ENCODE results near the gene FEZF2.

FEZF2 gene

DNA sequence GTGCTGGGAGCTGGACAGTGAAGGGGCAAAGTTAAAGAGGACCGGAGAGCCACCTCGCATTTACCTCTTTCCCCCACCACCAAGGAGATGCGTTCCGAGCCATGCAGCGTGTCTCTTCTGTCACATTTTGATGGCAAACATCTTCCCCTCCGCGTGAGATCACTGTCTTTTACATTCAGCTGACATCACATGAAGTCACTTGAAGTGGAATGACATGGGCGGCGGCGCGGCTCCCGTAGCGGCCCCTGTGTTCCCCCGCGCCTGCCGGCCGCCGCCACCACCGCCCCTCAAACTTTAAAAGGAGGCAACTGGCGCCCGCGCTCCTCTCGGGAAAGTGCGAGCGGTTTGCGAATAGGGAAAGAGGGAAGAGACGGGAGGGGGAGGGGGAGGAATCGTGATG, at the start of gene FEZF2:
TSS of gene FEZF2 (minus strand) at position 336 of the 400 bp plus-strand sequence. CDS start 682 bp downstream, outside the sequence.
- no peak for DNase-seq (ENCODE audit: extremely low read depth in 1 of 2, low read depth in 1 of 2)

DNA sequence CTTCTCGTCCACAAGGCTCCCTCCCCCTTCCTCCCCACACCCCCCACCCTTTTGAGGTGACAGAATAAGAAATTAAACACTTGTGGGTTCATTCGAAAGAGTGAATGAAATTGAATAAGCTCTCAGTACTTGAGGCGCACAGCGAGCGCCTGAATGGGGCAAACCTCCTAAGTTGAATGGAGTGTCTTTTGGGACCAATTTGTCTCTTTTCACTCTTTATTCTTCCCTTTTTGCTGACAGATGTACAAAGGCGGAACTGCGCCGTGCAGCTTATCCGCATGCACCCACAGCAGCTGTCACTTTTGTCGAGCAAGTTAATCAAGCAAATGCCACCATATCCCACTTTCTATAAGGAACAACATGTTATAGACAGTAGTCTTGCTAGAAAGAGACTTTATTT, 47.9 kb upstream of the FEZF2 start:
- no peak for DNase-seq (ENCODE audit: extremely low read depth in 1 of 2, low read depth in 1 of 2)

DNA sequence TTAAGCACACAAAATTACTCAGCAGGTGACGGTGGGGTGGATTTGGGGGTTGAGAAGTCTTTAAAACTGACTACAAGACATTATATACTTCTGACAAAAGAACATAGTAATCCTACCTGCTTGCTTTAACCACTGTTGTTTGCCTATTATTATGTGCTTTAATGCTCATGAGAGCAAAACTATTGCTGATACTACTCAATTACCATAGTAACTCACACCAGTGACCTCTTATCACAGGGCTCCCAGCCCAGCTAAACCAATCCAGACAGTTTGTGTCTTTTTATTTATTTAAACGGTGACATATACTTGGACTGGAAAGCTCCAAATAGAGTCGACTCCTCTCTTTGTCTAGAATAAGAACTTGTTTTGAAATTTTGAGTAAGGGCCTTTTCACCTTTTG, 42.8 kb upstream of the FEZF2 start:
- DNase-seq (ENCODE audit: extremely low read depth in 1 of 2, low read depth in 1 of 2) = no peak

DNA sequence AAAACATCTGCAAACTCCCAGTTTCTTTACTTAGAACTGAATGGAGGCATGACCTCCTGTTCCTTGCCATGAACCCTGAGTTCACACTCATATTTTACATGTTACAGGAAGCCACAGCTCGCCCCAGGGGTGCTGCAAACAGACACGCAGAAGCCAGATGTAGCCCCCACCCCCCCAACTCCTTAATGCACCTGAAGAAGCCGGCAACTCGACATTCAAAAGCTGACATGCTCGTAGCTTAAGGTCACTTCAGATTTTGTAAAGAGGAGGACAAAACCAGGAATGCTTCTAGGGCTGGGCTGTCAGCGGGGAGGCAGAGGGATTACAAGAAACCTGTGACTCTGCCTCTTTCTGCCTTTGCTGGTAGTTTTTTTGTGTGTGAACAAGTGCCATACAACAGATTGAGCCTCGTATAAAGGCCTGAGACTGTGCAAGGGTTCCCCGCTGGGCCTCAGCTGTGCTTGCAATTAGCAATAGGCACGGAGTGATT, 42.0 kb upstream of the FEZF2 start:
- DNase-seq (ENCODE audit: extremely low read depth in 1 of 2, low read depth in 1 of 2) = no peak

DNA sequence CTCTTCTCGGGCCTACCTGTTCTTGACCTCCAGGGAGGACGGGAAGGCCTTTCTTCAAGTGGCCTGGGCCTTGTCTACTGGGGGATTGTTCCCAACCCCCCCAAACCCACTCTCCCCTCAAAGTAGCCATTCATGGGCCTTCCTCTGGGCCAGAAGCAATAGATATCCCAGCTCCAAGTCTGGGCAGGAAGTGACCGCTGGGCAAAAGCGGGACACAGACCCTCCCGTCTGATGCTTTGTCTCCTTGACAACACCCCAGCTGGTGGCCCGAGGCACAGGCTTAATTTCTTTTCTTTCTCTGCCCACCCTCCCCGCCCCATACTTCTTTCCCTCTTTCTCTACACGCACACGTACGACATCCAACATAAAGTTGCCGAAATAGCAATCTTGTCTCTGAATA, 41.4 kb upstream of the FEZF2 start:
- DNase-seq (ENCODE audit: extremely low read depth in 1 of 2, low read depth in 1 of 2) = no peak

DNA sequence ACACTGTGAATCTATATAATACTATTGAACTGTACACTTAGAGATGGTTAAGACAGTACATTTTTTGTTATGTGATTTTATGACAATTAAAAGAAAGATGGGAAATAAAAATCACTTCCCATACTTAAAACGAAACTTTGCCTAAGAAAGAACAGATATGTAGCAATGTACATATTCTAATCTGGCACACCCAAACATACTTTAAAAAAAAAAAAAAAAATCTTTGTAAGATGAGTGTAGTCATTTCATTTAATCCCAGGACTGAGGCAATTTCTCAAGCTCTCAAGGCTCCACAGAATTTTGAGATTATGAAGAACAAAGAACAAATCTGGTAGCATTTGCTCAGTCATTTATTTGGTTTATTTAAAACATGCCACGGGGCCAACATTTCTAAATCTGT, 40.3 kb upstream of the FEZF2 start:
- DNase-seq (ENCODE audit: extremely low read depth in 1 of 2, low read depth in 1 of 2) = no peak

DNA sequence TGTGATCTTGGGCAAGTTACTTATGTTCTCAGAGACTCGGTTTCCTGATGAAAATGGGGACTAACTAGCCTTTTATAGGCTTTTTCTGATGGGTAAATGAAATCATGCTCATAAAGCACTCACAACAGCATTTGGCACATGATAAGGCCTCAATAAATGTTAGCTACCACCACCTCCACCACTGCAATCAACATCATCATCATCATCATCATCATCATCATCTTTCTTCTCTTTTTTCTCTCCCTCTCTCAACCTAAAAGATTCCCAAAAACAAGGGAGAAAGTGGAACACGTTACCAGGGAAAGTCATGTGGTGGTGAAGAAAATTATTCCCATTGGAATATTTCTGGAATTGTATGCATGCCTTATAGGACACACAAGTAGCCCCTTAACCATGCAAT, 33.6 kb upstream of the FEZF2 start:
- no peak for DNase-seq (ENCODE audit: extremely low read depth in 1 of 2, low read depth in 1 of 2)

DNA sequence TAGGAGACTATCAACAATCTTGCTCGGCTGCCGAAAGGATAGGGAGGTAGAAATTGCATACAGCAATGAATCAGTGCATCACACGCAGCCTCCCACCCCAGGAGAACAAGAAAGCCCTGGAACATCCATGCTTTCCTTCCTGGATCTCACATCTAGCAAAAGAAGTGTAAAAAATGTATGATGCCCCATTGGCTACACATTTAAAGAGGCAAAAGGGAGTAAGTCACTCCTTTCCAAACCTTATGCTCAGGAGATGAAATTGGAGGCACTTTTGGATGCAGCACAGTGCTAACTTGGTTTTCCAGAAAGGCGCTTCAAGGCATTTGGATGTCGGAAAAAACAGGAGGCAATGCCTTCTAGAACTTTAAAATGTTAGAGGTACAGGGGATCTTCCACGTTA, 32.2 kb upstream of the FEZF2 start:
- DNase-seq (ENCODE audit: extremely low read depth in 1 of 2, low read depth in 1 of 2) = no peak

DNA sequence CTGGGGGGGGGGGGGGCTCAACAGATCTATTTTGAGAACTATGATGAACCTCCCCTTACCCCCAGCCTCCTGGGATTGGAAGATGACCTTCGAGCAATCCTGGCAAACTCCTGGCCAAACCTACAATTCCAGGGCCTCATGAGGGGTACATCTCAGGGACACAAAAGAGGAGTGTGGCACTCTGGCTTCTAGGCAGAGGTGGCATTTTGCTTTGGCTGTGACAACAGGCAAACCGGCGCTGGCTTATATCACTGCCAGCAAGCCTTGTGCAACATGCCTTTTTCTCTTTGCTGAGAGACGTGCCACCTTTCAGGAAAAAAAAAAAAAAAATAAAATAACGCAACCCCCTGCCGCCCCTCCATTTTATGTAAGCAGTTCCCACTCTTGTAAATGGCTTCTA, 31.8 kb upstream of the FEZF2 start:
- DNase-seq (ENCODE audit: extremely low read depth in 1 of 2, low read depth in 1 of 2) = no peak

DNA sequence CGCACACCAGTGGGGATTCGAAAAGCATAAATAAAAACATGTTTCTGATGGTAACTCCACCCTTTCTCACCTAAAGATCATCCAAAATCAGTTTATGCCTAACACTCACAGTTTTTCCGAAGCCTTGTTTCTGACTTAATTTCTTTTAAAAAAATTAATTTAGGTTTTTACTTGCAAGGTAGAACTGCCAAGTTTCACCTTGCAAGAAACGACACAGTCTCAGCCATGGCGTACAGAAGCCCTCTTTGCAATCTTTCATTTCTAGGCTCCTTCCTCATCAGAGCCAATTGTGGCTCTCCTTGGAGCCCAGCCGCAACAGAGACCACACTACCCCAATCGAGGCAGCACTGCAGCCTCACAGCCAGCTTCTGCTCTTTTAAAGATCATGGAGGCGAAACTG, 31.0 kb upstream of the FEZF2 start:
- no peak for DNase-seq (ENCODE audit: extremely low read depth in 1 of 2, low read depth in 1 of 2)

DNA sequence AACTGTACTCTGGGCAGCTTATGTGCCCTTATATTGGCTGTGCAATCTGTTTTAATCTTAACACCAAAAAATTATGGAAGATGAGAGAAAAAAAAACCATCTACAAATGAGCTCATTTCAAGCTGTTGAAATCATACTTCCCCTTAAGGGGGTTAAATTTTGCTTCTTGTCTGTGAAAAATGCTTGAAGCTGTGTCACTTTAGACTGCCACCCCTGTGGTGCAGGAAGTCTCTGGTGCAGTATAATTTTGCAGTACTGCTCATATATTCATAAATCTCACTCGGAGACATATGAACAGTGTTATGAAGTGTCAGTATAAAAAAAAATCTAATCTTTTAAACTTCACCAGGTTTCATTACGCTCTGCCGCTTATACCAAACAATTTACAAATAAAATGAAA, 30.4 kb upstream of the FEZF2 start:
- DNase-seq (ENCODE audit: extremely low read depth in 1 of 2, low read depth in 1 of 2) = no peak

DNA sequence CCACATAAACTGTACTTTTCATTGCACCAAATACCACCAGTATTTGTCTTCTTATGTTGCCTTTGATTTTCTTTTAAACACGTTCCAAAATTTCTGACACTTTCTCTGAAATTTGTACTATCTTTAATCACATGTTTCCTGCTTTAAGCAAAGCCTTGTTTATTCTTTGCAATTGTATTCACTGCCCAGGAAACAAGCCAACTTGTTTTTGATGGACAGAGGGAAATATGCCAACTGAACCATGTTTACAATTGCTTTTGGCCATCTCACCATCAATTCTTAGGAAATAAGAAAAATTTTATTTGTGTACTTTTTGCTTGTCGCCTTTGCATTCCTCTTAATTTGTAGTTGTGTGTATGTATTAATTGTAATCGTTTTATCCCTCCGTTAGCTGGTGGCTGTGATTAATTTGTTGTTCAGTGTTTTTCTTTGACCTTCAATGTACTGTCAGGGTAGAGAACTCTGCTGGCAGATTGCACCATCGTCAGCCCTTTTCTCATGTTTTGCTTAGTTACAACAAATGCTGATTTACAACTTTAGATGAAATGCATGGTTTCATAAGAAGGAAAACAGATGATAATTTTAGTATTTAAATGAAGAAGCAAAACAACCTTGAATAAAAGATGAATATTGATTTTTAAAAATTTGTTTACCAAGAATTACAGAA, 19.4 kb upstream of the FEZF2 start:
- no peak for DNase-seq (ENCODE audit: extremely low read depth in 1 of 2, low read depth in 1 of 2)

DNA sequence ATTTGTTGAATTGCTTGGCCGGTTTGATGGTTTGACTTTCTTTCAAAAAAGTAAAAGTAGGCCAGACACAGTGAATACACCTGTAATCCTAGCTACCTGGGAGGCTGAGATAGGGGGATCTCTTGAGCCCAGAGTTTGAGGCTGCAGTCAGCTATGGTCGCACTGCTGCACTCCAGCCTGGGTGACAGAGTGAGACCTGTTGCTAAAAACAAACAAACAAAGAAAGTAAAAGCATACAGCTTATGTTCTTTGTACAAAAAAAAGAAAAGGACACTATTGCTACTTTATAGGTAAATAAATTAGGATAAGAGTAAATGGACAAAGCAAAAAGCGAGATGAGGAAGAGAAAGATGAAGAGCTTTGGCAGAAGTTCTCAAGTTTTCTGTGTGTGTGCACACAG, 13.9 kb upstream of the FEZF2 start:
- no peak for DNase-seq (ENCODE audit: extremely low read depth in 1 of 2, low read depth in 1 of 2)

DNA sequence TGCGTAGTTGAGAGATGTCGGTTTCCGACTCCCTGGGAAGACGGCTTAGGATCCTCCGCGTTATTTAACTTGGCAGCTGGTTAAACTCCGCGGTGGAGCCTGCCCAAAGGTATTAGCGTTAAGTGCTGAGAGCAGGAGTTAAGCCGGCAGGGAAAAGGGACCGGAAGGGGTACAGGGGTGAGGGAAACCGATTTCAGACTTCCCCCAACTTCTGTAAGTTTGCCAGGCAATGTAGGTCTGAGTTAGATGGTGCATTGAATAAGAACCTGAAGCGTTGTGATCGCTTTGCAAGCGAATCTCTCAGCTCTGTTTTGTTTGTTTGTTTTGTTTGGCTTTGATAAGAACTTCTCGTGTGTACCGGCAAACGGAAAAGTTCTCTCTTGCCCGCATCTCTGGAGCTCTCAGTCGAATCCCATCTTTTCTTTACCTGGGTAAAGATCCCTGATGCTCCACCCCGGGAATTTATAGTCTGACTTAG, 6.0 kb upstream of the FEZF2 start:
- no peak for DNase-seq (ENCODE audit: extremely low read depth in 1 of 2, low read depth in 1 of 2)

DNA sequence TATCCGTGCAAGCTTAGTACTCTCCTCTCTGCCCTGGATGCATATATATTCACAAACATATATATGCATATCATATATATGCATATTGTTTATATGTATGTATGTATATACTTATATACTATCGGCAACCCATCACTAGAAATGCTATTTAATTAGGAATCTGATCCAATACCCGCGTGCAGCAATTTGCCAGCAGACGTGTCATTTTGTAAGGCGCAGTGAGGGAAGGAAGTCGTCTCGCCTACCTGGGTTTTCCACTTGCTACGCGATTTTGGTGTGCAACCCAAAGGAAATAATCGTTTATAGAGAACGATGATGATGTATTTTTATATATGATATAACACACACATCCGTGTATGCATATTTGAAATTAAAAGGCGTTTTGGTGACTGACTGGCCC, 5.6 kb upstream of the FEZF2 start:
- no peak for DNase-seq (ENCODE audit: extremely low read depth in 1 of 2, low read depth in 1 of 2)

DNA sequence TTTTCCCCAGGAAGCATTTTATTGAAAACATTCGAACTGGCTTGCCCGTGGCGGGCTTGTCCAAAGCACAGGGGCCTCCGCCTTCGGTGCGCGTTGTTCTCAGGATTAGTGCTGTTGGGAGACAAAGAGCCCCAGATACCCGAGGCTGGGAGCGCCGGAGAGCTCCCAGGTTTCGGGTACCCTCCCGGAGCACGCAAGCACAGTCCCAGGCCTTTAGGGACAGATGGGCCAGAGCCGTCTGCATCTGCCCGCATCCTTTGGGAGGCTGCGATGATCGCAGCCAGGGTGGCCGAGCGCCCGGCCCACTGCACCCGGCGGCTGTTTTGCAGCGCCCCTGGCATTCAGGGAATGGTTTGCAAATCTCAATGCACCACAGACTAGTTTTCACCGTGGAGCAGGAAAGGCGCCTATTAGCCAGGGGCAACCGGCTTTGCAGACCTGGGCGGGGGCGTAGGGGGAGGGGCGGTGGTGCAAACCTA, 5.0 kb upstream of the FEZF2 start:
- no peak for DNase-seq (ENCODE audit: extremely low read depth in 1 of 2, low read depth in 1 of 2)

DNA sequence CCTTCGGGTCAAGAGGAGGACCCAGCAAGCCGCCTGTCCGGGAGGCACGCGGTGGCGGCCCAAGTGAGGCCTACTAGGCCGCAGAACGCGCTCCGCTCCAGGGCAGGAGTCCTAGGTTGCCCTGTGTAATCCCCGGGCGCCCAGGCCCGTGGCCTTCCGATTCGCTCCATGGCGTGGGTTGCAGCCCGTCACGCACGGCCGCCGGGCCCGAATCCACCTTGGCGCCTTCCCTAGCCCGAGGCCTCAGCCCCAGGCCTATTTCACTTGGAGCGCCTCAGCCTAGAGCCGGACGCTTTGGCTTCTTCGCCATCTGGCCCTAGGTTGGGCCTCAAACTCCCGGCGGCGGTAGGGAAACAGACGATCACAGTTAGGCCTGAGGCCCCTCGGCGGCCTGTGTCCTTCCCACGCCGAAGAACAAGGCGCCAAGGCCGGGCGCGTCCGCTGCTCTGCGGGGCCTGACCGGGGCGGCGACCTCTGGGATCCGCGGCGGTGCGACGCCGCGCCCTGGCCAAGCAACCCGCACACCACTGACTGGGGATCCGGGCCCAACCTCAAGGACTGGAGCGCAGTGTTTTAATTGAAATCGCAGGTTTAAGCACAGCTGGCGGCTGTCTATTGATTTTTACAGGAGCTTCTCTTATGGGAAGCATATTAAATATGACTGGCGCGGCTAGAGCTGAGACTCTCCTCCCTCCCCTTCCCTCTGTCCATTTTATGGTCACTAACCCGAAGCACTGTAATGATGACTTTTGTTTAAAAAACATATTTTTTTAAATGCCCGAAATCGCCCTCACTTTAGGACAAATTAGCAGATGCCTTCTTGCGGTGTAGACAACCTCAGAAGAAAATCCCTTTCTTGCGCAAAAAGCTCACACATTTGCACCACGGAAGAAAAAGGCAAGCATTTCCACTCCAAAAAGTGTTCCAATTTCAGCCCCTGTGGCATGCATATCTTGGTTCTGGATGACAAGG, 3.8 kb upstream of the FEZF2 start:
- no peak for DNase-seq (ENCODE audit: extremely low read depth in 1 of 2, low read depth in 1 of 2)

DNA sequence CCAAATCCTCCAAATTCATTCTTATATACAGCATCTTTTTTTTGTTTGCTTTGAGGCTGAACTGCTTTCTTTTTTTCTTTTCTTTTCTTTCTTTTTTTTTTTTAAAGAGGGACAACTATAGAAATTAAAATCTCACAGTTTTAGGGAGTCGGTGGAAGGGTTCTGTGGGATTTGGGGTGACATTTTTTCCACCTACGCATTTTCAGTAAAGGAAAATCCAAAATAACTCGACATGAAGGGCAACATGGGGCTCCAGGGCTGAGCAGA, 3.0 kb upstream of the FEZF2 start:
- no peak for DNase-seq (ENCODE audit: extremely low read depth in 1 of 2, low read depth in 1 of 2)

DNA sequence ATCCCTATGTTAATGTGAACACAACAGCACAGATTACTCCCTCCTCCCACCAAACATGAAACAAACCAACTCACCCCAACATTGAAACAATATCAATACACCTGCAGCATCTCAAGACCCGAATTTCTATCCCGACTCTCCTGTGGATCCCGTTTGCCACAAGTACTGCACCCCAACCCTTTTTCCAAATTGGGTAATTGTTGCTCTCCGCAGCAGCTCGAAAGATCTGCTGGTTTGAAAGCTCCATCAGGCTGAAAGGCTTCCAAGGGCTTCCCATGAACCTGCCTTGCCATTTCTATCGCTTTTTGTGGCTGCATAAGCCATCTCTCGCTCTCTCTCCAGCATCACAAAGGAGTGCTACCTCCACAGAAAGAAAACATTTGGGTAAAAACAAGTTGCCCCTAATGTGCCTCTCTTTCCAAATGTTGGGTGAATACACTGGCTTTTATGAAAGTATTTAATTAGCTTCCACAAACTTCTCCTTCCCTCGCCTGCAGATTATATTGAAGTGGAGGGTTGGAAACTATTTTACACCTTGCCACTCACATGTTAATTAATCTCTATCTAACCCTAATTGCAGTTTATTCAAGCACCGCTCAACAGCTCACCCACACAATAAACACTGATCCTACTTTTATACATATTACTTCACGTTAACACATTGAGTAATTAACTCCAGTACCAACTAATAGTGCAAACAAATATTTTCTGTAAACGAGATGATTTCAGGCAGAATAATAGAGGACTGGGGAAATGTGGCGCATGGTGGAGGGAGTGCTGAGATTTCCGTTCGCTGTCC, 2.5 kb upstream of the FEZF2 start:
- DNase-seq (ENCODE audit: extremely low read depth in 1 of 2, low read depth in 1 of 2) = no peak

DNA sequence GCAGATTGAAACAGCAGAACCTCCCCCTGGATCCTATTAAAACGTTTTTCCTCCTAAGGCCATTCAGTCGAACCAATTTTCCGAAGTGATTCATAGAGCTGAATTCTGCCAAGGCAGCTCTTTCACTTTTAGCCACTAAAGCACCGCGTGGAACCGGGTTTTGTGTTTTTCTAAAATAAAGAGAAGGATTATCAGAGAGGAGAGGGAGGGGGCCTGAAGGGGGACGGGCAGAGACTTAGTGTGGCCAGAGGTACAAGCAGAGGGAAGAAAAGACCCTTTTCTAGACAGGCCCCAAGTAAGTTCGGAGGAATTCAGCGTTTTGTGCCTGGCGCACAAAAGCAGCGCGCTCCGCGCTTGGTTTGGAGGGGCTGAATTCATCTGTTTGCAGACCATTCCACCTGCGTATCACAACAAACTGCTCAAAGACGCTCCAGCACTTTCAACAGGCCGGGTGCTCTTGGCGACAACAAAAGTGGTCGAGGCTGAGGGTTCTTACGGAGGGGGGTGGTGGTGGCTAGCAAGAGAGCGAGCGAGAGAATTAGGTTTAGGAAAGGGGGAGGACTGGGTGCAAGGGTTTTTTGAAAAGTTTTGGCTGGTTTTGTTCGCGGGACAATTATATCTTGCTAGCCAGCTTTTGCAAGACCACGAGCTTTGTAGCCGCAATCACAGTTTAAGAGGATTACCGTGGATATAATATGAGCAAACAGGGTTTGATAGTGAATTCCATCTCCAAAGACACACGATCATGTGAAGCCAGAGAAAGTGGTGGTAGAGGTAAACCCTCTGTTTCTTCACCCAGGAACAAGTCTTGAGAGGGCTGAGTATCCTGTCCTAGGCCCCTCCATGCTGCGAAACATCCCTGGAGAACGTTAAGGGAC, 1.2 kb upstream of the FEZF2 start:
- DNase-seq (ENCODE audit: extremely low read depth in 1 of 2, low read depth in 1 of 2) = no peak
